GM21360 (cell line): ENCODE results near the gene ATP8B4.

Experiments used
- ATAC-seq: cut with Tn5 transposase; IDR thresholded peaks from one replicate; pipeline ENCODE4 v1.9.1; 2021; ENCODE audit warnings: mild to moderate bottlenecking, moderate library complexity; ENCODE audit not compliant: unreplicated experiment

Gene ATP8B4

DNA sequence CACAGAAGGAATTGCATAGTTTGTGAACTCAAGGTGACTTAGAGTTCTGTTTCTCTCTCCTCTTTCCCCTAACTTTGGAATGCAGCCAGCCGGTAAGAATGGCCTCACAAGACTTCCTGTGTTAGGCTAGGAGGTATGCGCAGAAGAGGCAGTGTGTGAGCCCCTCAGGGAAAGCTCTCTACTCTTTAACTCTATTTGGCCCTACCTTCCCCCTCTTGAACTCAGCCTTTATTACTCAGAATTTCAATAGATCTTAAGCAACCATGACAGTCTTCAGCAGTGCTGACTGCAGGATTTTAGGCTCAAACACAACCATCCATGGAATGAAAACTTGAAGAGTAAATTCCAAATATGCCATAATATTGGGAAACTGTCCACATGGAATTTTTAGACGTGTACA lies 288.6 kb downstream of the ATP8B4 start:
- no peak for ATAC-seq

DNA sequence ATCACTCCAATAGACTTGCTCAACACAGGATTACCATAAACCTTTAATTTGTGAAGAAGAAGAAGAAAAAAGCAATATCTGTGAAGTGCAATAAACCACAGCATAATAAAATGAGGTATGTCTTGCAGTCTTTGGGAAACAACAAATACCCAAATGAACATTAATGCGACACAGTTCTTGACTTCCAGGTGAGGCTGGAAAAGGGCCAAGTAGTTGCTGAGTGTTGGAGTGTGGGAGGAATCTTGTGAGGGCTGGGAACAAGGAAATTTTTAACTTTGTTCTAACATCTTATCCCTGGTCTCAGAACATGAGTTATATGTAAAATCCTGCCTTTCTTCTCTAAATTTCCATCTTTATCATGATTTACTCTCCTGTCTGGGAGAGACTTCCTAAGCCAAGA lies 291.7 kb downstream of the ATP8B4 start:
- ATAC-seq = no peak

GRCh38 chr15:49826640-49827234 lies 292.3 kb downstream of the ATP8B4 start:
- ATAC-seq = no peak

GRCh38 chr15:49824775-49825099 lies 294.3 kb downstream of the ATP8B4 start:
- ATAC-seq = no peak

DNA sequence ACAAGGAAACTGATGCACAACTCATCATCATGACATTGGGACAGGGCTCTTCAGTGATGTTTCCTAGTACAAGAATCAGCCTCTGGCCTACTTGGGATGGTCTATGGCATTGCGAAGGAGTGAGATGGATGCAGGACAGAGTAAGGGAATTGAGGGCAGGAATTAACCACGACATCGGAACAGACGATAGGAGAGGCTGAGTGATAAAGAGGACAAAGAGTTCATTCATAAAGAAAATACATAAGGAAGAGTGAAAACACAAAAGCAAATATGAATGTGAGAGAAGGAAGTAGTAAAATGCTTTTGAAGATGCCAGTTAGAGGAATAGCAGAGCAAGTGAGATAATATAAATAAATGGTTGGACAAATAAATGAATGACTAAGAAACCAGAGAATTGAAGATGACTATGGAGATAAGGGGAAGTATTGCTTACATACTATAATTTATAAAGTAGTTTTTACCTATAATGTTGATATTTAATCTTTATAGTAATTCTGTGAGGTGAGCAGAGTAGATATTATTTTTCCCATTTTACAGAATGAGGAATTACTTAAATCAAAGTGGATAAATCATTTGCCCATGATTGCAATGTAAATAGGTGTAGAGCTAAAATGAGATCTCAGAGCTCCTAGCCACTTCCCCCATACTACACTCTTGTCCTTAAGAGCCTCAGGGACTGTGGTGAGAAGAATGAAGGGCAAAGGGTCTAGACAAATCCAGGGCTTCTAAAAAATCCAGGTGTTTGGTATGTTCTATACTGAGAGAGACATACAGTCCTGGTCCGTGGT lies 294.9 kb downstream of the ATP8B4 start:
- no peak for ATAC-seq

- no peak for ATAC-seq
Measured at GRCh38 chr15:49817100-49817499, 301.9 kb downstream of the ATP8B4 start.

DNA sequence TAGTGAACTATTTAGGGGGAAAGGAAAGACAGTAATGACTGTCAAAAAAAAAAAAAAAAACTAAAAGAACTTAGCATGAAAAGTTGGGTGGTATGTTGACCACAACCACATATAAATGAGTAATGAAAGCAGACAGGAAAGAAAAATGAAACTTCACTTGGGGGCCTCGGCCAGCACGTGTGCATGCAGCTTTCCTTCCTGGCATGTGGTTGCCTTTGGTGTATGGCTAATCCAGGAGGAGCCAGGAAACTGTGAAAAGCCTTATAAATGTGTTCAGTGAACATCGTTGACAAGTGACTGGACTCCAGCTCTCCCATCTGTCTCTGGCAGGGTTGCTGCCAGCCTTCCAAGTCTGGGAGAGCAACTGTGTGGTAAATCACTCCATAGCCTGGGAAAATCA lies 303.1 kb downstream of the ATP8B4 start:
- no peak for ATAC-seq

GRCh38 chr15:49815526-49815925 lies 303.5 kb downstream of the ATP8B4 start:
- ATAC-seq = no peak

DNA sequence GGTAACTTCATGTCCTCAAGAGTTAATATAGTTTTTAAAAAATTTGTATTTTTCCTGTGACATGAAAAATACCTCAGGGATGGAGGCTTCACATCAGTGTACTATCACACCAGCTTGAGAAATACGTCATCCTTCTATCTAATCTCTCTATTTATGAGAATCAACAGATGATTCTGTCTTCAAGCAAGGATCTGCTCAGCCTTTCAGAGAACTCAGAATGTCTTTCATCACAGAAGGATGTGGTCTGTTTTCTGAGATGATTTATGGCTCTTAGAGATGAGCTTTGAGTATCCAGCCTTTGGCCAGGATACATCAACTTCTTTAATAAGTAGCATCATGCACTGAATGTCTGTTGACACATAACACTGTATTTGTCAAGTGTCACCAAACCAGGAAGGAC lies 304.3 kb downstream of the ATP8B4 start:
- no peak for ATAC-seq

DNA sequence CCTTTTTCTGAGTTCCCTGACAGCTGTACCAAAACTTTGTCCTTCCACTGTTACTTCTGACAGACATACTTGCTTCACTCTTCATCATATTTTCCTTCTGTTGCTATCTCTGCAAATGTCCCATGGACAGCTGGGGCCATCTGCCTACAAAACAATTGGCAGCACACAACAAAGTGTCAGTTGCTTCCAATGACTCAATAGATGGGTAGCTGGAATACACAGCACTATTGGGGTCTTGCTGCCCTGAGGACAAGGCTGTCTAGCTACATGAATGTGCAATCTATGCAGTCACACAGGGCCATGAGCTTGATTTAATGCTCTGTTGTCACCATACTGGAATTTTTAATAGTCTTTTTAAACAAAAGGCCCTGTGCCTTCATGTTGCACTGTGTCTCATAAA lies 305.4 kb downstream of the ATP8B4 start:
- no peak for ATAC-seq

GRCh38 chr15:49810720-49811119 lies 308.3 kb downstream of the ATP8B4 start:
- ATAC-seq = no peak

- no peak for ATAC-seq
Measured at GRCh38 chr15:49809894-49810609, 309.0 kb downstream of the ATP8B4 start.

DNA sequence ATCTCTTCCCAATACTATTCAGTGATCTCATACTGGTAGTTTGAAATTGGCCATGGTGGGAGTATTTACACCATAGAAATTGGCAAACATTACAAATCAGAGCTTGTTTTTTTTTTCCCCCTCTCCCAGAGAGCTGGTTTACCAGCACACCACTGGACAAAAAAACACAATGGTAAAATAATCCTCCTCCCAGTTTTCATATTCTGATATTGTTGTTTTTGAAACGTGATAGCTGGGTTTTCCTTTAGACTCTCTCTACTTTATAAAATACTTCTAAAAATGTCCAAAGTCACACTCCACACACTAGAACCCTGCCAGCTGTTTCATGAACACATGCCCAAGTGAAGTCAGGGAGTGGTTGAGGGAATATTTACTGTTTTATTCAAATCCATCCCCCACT lies 310.7 kb downstream of the ATP8B4 start:
- no peak for ATAC-seq
